HCT116 (cell line): Measurements from ENCODE around the gene KIF18B.

ENCODE experiments used
- CTCF ChIP-seq, 3 experiments: fragments of 200-600 bp in 1 of 3; sonication (generic) in 1 of 3; IDR thresholded peaks in 2 of 3; conservative IDR thresholded peaks in 1 of 3; 2 replicates each; pipeline ENCODE4 v1.5.1; 2012 to 2017; ENCODE audit warnings: low read depth in 2 of 3, low read length in 2 of 3, antibody characterized with exemption in 1 of 3, borderline replicate concordance in 1 of 3, control low read depth in 1 of 3, mild to moderate bottlenecking in 1 of 3, mixed read lengths in 1 of 3, mixed run types in 1 of 3, moderate library complexity in 1 of 3; ENCODE audit not compliant: insufficient read depth in 1 of 3
- ELF1 ChIP-seq: IDR thresholded peaks from 2 replicates; pipeline ENCODE4 v1.6.1; 2012; ENCODE audit warnings: low read depth, borderline replicate concordance
- EZH2phosphoT487 ChIP-seq: fragments of 200-600 bp; IDR thresholded peaks from 2 replicates; pipeline ENCODE4 v1.6.1; 2018; ENCODE audit warnings: antibody characterized with exemption, borderline replicate concordance
- MAX ChIP-seq: IDR thresholded peaks from 2 replicates; pipeline ENCODE4 v1.6.1; 2012
- POLR2AphosphoS5 ChIP-seq: IDR thresholded peaks from 2 replicates; pipeline ENCODE4 v1.6.1; 2011; ENCODE audit warnings: mild to moderate bottlenecking, low read depth, low read length, moderate library complexity
- SP1 ChIP-seq: IDR thresholded peaks from 2 replicates; pipeline ENCODE4 v1.6.1; 2012; ENCODE audit warnings: low read depth
- ZNF274 ChIP-seq: fragments of 200-500 bp; sonication (Bioruptor generic); IDR thresholded peaks from 2 replicates; pipeline ENCODE4 v1.6.1; 2014; ENCODE audit warnings: mild to moderate bottlenecking, low read depth, low read length, inconsistent platforms
- TF ChIP-seq, protein P1 (sequence below): IDR thresholded peaks from 2 replicates; pipeline ENCODE4 v1.6.1; 2012

DNA sequence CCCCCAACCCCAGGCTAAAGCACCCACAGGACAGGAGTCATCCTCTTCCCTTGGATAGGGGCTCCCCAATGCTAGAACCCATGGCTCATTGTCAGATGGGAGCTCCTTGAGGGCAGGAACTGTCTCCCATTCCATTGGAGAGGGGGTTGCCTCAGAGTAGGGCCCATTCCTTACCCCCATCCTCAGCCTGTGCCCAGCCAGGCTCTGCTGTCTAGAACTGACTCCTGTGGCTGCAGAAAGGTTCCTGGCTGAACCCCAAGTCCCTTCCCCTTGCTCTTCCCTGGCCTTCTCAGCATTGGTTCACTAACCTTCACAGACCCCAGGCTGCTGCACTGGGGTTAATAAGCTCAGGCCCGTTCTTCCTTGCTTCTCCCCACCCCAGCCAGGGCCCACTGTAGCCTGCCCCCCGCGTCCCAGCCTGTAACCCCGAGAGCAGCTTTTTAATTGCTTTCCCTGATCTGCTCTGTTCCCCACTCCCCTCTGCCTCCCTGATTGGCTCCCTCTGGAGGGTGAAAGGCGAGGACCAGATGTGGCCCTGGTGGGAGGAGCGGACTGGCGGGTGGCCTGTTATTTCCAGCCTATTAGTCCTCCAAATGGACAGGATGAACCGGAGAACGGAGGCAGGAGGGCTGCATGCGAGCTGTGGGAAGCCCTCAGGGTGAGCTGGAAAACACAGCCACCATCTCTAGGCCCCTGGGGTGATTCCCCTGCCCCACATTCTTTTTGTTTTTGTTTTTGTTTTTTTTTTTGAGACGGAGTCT lies 26.3 kb downstream of the KIF18B start:
- no peak for TF ChIP-seq EZH2phosphoT487
- TF ChIP-seq POLR2AphosphoS5: no peak
- no peak for TF ChIP-seq CTCF (IDR thresholded peaks at IDR 0.05 in 2 of 3, conservative IDR thresholded peaks at IDR 0.05 in 1 of 3; ENCODE audit: borderline replicate concordance in 1 of 3, insufficient read depth in 1 of 3, low read depth in 2 of 3, low read length in 2 of 3)
- no peak for TF ChIP-seq ZNF274
- no peak for TF ChIP-seq MAX
- TF ChIP-seq, protein P1, sequence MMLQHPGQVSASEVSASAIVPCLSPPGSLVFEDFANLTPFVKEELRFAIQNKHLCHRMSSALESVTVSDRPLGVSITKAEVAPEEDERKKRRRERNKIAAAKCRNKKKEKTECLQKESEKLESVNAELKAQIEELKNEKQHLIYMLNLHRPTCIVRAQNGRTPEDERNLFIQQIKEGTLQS: no peak
- TF ChIP-seq SP1: no peak
- no peak for TF ChIP-seq ELF1
